SK-MEL-5 (cell line): ENCODE results near the gene SGMS1. TPM values are rescaled to one million over a fixed set of nuclear protein-coding genes. Genes with fewer than 3 reads are reported as not detected.
A peak's percentile ranks its signal among the peaks of the same experiment; 100 is the strongest.
"Not testable (repeated sequence)": the region's sequence is repeated elsewhere in the genome, so short reads cannot be mapped to it uniquely, and the experiment has no call there.

Experiments used
- DNase-seq: peaks from one replicate; pipeline ENCODE4 v3.0.0-alpha.2; 2016; ENCODE audit warnings: low read depth, low spot score
- in situ Hi-C: cut with HindIII; loops from 2 replicates; pipeline ENCODE4 v1.10.0; 2016; ENCODE audit warnings: low sequenced_read_pairs, high pct_unique_total_duplicates, low pct_unique_long_range_greater_than_20kb
- total RNA-seq: library from RNA; depleted of rRNA; stranded (reverse); fragments of >200 nt; shearing (Covaris generic); gene quantifications from 2 replicates; pipeline ENCODE4 v1.2.3, GENCODE V29; 2014

The SGMS1 gene
- total RNA-seq, 1 experiment from 2014 or later = 5.8 TPM

DNA sequence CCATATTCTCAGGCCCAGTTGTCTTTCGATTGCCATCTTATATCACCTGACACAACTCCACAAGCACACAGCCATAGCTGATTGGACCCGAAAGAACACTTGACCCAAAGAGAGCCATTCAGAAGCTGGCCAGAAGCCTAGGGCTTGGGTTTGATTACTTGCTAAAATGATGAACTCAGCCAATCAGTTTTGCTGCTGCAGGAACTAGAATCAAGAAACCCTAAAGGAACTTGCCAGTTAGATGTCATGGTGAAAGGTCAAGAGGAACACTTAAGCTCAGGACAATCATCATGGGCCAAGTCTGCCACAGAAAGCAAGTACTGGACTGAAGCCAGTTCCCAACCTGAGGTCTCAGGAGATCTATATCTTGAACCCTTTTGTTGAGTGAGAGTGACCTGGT lies 150.0 kb downstream of the SGMS1 start:
- DNase-seq = no peak

DNA sequence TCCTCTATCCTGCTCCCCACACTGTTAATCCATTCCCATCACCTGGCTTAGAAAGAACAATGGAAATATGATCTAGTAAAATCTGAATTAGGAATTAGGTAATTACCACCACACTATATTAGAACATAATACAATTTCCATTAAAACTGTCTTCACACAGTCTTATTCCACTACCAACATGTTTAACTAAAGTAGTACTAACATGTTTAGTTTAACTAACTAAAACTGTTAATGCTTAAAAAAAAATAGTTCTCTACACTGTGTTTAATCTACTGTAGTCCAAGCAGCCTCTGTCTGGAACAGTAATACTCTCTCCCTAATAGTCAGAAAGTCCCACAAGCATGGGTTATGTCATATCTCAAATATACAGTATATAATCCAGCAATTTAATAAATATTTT lies 150.8 kb downstream of the SGMS1 start:
- no peak for DNase-seq
- in situ Hi-C loops = no loop called here

More for the DNA sequence above, 150.0 kb downstream of the SGMS1 start:
- in situ Hi-C loops = no loop called here

DNA sequence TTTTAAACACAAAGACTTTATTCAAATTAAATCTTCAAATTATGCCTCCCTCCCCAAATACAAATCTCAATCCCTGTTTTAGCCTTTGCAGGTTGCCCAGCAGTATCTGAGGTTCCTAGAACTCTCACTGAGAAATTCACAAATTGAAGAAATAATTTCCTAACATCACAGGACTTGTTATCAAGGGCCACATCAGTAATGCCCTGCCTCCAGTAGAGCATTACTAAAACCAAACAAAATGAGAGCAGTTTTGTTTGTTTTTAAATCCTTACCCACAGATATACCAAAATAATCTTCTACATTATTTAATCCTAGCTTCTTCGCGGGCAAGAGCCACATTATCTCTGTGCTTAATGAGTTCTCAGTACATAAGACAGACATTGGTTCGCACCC lies 152.2 kb downstream of the SGMS1 start:
- in situ Hi-C loops = no loop called here
- no peak for DNase-seq

DNA sequence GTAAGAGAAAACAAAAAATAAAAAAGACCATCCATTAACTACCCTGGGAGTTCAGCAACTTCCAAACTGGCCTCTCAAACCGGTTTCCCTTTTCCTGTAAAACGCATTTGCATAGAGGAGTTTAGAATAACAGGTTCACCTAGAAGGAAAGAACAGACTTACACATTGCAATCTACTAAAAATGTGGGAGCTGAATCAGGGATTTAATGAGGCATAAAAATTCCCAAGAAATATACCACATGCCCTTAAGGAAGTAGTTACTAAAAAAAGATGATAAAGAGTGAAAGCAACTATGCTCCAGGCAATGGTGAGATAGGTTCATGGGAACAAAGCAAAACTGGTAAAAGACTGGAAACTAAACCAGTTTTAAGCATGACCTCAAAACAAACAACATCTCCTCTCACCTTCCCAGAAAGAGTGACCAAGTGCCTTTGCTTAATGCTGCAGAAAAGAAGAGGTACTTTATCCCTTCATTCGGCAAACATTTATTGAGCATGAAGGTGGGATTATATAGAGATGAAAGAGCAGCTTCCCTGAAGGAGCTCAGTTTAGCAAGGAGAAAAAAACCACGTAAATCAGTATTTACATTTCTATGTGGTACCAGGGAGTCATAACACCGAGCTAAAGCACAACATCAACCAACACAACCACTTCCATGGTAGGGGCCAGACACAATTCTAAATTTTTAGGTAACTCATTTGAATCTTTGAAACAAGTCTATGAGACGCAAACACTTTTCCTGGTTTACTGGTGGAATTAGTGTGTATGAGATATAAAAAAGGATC lies 152.8 kb downstream of the SGMS1 start:
- in situ Hi-C loops = no loop called here
- no peak for DNase-seq

DNA sequence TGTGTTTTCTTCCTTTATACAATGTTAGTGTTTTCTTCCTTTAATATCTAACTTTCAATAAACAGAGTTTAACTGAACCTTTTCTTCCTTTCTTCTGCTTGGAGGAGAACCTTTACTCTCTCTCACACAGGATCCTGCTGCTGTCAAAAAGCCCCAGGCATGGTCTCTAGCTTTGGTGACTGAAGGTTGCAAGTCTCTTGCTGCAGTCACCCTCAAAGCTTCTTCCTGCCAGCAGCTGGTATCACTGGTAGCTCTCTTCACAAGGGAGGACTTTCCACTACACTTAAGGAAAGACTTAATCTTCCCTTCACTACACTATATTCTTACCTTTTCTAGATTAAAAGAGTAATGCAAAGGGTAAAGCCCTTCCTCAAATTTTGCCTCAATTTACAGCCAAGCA lies 153.4 kb downstream of the SGMS1 start:
- in situ Hi-C loops = no loop called here
- DNase-seq = no peak

DNA sequence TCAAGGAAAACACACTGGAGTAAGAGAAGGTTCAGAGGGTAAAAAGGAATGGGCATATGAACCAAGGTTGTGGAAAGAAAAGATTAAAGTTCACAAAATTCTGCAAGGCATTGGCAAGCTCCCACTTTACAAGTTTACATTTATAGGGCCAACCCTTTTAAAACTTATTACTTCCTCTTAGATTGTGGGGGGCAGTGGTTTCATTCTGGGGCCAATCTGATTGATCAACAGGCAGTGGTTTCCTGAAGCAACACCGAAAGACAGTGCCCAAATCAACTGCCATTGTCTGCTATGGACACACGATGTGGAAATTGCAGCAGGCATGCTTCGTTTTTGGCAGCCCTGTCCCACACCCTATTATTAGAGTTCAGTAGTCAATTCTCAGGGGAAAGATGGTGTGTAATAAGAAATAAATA lies 154.0 kb downstream of the SGMS1 start:
- DNase-seq = no peak
- in situ Hi-C loops = no loop called here

DNA sequence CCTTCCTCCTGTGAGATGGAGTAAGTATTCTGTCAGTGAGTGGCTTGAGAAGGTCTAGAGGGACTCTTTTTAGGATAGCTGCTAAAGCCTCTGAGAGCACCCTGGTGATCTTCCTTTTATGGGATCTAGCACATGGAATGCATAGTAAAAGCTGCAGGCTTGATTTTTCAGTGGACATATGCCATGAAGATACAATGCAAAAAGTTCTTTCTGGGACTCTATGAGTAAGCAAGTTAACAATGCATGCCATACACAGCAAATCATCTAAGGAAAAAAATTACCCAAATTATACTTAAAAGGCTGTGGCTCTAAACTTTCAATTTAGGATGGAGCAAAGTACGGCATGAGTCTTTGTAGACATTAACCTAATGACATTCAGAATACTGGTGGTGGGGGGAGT lies 154.5 kb downstream of the SGMS1 start:
- in situ Hi-C loops = no loop called here
- no peak for DNase-seq

DNA sequence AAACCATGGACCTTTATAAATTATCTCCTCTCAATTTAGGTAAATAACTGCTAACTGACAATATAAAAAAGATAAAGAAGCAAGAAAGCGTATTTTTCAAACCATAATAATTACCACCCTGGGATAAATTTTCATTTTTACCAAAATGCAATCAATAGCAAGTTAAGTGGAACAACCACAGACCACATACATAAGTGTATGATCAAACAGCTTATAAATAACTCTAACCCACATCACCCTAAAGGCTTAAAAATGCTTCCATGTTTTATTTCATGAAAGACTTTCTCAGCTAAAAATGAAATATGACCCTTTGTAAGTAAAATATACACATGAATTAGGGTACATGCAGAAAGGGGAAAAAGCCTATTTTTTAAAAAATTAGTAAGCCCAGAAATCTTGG lies 156.5 kb downstream of the SGMS1 start:
- no peak for DNase-seq
- in situ Hi-C loops = no loop called here

DNA sequence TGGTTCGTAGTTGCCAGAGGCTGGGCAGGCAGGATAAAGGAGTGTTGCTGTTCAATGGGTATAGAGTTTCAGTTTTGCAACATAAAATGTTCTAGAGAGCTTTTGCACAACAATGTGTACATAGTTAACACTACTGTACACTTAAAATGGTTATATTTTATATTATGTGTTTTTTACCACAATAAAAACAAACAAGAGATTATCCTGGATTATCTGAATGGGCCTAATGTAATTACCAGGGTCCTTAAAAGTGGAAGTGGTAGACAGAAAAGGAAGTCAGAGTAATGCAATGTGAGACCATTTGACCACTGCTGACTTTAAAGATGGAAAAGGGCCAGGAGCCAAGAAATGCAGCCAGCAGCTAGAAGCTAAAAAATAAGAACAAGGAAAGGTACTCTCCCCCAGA lies 159.7 kb downstream of the SGMS1 start:
- DNase-seq = no peak
- in situ Hi-C loops = no loop called here

DNA sequence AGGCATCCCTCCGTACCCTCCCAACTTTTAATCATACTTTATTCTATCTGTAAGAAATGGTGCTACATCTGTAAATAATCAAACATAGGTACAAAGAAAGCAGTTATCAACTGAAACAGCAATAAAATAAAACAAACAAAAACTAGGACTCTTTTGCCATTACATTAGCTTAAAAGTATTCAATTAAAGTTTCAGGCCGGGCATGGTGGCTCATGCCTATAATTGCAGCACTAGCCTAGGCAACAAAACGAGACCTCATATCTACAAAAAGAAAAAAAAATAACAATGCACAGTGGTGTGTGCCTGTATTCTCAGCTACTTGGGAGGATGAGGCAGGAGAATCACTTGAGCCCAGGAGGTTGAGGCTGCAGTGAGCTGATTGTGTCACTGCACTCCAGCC lies 161.9 kb downstream of the SGMS1 start:
- DNase-seq = no peak
- in situ Hi-C loops = no loop called here

DNA sequence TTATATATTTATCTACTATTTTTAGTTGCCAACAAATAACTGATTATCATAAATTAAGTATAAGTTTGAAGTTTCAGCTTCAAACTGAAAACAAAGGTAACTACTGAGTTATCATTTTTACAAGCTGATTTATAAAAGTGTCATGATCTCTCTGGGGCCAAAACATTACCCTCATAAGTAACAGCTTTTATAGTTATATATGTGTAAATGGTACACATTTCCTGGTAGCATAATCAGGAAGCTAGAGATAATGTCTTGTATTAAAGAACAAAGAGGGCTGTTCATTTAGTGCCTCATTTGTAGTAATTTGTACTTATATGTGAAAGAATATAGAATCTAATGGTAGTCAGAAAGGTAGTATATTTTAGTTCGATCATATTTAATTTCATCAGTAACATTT lies 162.6 kb downstream of the SGMS1 start:
- no peak for DNase-seq
- in situ Hi-C loops = no loop called here

DNA sequence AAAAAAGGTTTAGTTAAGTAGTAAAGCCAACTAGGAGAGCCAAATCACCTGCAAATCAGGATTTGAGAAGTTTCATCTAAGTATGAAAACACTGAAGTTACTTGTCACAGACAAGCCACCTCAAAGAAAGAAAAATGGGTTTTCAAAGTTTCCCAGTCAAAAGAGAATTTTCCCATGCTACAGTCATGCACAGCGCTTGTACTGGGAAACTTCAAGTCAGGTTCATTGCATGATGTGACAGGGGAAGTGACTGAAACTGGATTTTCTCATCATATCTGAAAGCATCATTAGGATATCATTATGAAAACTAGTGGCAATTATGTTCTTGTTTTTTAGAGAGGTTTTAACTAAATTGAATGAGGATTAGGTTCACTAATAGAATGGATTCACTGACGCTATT lies 167.0 kb downstream of the SGMS1 start:
- in situ Hi-C loops = no loop called here
- no peak for DNase-seq

DNA sequence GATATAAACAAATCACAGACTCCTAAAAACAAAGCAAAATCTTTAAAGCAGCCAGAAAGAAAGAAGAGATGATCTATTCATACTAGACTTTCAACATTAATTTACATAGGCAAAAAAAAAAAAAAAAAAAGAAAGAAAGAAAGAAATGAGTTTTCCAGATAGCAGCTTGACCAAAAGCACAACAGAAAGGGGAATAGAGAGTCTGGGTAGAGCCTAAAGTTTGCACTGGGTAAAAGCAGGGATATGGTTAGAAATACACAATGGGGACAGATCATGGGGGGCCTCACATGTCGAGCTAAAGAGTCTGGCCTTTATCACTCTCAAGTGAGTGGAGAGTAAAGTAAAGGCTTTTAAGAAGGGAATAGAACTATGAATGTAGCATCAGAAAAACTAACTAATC lies 169.8 kb downstream of the SGMS1 start:
- no peak for DNase-seq
- in situ Hi-C loops = no loop called here

DNA sequence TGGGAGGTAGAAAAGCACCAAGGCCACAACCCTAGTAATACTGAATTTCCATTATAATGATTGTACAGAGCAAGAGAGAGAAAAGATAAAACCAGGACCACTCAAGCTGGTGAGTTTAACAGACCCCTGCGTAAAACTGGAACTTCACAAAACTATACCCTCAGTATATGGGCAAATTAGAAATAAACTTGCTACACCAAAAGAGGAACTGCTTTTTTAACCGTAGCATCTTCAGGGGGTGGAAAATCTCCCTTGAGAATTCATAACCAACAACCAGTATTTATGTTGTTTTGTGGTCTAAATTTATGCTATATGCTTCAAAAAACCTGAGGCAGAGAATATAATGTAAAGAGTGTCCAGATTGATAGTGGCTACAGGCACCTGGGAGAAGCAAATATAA lies 171.2 kb downstream of the SGMS1 start:
- DNase-seq = no peak
- in situ Hi-C loops = no loop called here

DNA sequence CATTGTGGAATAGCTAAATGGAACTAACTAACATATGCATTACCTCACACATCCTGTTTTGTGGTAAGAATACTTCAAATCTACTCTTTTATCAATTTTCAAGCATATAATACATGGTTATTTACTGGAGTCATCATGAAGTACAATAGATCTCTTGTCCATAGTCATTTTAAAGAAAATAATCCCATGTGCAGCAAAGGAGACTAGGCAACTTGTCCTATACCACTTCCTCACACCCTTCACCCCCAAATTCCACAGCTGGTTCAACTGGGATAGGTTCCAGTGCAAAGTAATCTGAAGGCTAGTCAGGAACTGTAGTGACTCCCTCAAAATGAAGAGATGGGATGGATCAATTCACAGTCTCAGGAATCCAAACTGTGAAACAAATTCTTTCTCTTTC lies 176.1 kb downstream of the SGMS1 start:
- in situ Hi-C loops = no loop called here
- peak; percentile 3 for DNase-seq

DNA sequence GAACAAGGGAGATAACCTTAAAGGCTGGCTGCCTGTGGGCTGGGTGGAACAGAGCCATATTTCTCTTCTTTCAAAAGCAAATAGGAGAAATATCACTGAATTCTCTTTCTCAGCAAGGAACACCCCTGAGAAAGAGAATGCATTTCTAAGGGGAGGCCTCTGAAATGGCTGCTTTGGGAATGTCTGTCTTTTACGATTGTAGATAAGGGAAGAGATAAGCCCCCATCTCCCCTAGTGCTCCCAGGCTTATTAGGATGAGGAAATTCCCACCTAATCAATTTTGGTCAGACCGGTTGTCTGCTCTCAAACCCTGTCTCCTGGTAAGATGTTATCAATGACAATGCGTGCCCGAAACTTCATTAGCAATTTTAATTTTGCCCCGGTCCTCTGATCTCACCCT lies 178.0 kb downstream of the SGMS1 start:
- in situ Hi-C loops, DNase-seq: not testable (repeated sequence)

DNA sequence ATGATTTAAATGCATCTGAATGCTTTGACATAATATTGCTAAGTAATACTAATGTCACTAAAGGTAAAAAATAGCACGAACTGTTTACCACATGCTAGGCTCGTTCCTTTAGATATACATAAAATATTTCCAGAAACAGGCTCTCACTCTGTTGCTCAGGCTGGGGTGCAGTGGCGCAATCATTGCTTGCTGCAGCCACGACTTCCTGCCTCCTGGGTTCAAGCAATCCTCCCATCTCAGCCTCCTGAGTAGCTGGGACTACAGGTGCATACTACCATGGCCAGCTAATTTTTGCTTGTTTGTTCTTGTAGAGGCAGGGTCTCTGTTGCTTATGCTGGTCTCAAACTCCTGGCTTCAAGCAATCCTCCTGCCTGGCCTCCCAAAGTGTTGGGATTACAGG lies 183.3 kb downstream of the SGMS1 start:
- in situ Hi-C loops = no loop called here
- DNase-seq = no peak

DNA sequence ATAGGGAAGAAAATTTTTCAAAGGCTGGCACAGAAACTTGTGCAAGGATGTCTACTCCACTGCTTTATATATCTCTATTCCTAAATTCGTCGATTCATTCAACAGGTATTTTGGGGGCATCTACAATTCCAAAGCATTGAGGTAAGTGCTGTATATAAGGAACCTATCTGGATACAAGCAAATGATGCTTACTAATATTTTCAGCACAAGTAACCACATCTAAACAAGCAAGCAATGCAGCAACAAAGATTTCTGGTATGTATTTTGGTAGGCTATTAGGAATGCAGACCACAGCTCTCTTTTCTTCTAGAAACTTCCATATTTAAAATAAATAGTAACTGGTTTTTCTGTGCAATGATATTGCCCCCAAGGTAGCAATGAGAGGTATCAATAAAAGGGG lies 183.9 kb downstream of the SGMS1 start:
- DNase-seq = no peak
- in situ Hi-C loops = no loop called here

DNA sequence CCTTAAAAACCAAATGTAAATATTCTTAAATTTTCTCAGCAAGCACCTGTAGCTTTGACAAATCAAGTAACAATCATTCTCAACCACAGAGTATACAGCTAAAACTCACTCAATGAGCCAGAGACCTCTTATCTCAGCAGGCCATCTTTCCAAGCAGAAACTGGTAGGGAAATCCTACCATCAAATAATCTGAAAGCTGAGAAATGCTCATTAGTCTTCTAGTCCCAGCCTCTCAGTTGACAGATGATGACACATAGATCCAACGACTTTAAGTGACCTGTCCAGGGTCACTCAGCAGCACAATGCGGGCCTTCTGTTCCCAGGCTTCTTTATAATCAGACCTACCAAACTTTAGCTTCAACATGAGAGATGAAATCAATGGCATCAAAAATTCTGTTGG lies 184.6 kb downstream of the SGMS1 start:
- in situ Hi-C loops = no loop called here
- DNase-seq = no peak
